ENCODE data around the gene RGS8. TPM values are rescaled to one million over a fixed set of nuclear protein-coding genes. Genes with fewer than 3 reads are reported as not detected.

RGS8 gene
- total and polyA plus RNA-seq, 10 of the 15 experiments (the other 5 are each of a cell fraction or from before 2014, with no cell fraction given) = 0.03 to 0.62 (median 0.33) TPM

DNA sequence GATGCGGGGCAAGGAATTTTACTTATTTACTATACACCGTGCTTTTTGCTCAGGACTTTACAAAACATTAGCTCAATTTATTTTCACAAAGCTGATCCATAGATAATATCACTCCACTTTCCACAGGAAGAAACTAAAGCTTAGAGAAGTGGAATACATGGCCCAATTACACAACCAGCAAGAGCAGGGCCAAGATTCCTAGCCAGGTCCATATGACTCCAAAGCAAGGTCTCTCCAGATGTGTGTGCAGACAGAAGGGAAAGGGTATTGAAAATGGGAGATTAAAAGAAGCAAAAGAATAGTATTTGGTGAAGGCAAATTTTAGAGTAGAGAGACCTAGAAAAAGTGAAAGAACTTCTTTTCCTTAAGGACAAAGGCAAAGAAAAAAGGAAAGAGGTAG, 30.4 kb downstream of the RGS8 start:
- H3K4me3 ChIP-seq = no peak overlapping the region
- no peak overlapping the region for H3K9ac ChIP-seq (ENCODE audit: control insufficient read depth, insufficient read depth, low read length)
- no peak overlapping the region for H2AFZ ChIP-seq (ENCODE audit: control insufficient read depth, low read depth, low read length)
- TF ChIP-seq POLR2AphosphoS2 (IDR thresholded peaks at IDR 0.05; ENCODE audit: low read depth, low read length) (no peak), POLR2AphosphoS5 (IDR thresholded peaks at IDR 0.05; ENCODE audit: low read length) (no peak), GABPA (IDR thresholded peaks at IDR 0.05; ENCODE audit: low read depth) (no peak), FOXM1 (IDR thresholded peaks at IDR 0.05; ENCODE audit: low read depth, low read length) (no peak), RBBP5 (conservative IDR thresholded peaks at IDR 0.05) (no peak), GATAD2B (conservative IDR thresholded peaks at IDR 0.05; ENCODE audit: low read depth) (no peak), NR2C2 (IDR thresholded peaks at IDR 0.05; ENCODE audit: borderline replicate concordance, control insufficient read depth, insufficient read length, low read depth) (no peak), HCFC1 (IDR thresholded peaks at IDR 0.05; ENCODE audit: low read length) (no peak), BMI1 (IDR thresholded peaks at IDR 0.05; ENCODE audit: borderline replicate concordance) (no peak), TCF7 (IDR thresholded peaks at IDR 0.05; ENCODE audit: borderline replicate concordance) (no peak), NFYB (IDR thresholded peaks at IDR 0.05; ENCODE audit: insufficient read depth, low read depth, low read length) (no peak), EED (IDR thresholded peaks at IDR 0.05; ENCODE audit: low read depth) (no peak), ZNF274 (IDR thresholded peaks at IDR 0.05; ENCODE audit: insufficient read depth, insufficient read length) (no peak), ZNF24 (IDR thresholded peaks at IDR 0.05) (no peak), ZNF207 (IDR thresholded peaks at IDR 0.05; ENCODE audit: borderline replicate concordance) (no peak)
- TF ChIP-seq, protein P1, sequence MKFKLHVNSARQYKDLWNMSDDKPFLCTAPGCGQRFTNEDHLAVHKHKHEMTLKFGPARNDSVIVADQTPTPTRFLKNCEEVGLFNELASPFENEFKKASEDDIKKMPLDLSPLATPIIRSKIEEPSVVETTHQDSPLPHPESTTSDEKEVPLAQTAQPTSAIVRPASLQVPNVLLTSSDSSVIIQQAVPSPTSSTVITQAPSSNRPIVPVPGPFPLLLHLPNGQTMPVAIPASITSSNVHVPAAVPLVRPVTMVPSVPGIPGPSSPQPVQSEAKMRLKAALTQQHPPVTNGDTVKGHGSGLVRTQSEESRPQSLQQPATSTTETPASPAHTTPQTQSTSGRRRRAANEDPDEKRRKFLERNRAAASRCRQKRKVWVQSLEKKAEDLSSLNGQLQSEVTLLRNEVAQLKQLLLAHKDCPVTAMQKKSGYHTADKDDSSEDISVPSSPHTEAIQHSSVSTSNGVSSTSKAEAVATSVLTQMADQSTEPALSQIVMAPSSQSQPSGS (IDR thresholded peaks at IDR 0.05; ENCODE audit: low read length) = no peak
- H3K79me2 ChIP-seq (ENCODE audit: control insufficient read depth, insufficient read depth, low read length) = no peaks in the 10 kb centered on the region
- in situ Hi-C loops (cut with MboI) = no loop called here
- no peaks in the 10 kb centered on the region for H3K36me3 ChIP-seq (ENCODE audit: control insufficient read depth in 2 of 2, insufficient read depth in 2 of 2, low read length in 1 of 2)
- H4K20me1 ChIP-seq (ENCODE audit: control insufficient read depth, insufficient read depth) = no peaks in the 10 kb centered on the region
- H3K4me1 ChIP-seq (ENCODE audit: control insufficient read depth, insufficient read depth, low read length) = peaks cover 24% of the 10 kb centered on the region; the same call in 1 of the 2 replicates
- ChIA-PET SMC1A (ENCODE audit: uncharacterized antibody, unreplicated experiment) (interaction anchor here (0.7 to 3.9 kb wide), 8 partner anchors 8 to 58 kb away, joined by 3 to 26 read pairs (median 6); partner anchors contain the start of gene RGS16), POLR2A (no interaction called here), CTCF (interaction anchor here (0.7 to 2.1 kb wide), 7 partner anchors 13 to 209 kb away, joined by 3 to 7 read pairs (median 3); no protein-coding TSS in a partner anchor), RAD21 (ENCODE audit: unreplicated experiment) (interaction anchor here (1.0 kb wide), 1 partner anchor 33 kb away, joined by 3 read pairs; no protein-coding TSS in a partner anchor)
- H3K4me2 ChIP-seq (ENCODE audit: control insufficient read depth, insufficient read depth) = no peak overlapping the region
- WGBS (ENCODE audit: insufficient coverage, insufficient replicate concordance, low lambda C conversion rate, missing lambda C conversion rate) = 92% methylated on average over 2 of the region's 2 CpGs
- BruUV-seq (replicated peaks) = no TSS peak
- FAIRE-seq = no peak
- intact Hi-C loops (cut with micrococcal nuclease; ENCODE audit: unreplicated experiment) = no loop called here
- no peaks in the 10 kb centered on the region for H3K9me3 ChIP-seq (replicated peaks; ENCODE audit: control insufficient read depth, insufficient read depth, low read length)
- H3K27ac ChIP-seq (ENCODE audit: control insufficient read depth, insufficient read depth) = no peak overlapping the region
- no peak for DNase-seq (ENCODE audit: low read depth, low spot score)
- H3K27me3 ChIP-seq (replicated peaks in 1 of 2; ENCODE audit: control insufficient read depth in 2 of 2, insufficient read depth in 2 of 2, low read length in 1 of 2) = no peaks in the 10 kb centered on the region
- no peak for ATAC-seq

All from GM12878 (cell line).